NB4 (cell line): ENCODE measurements around the gene SLC9C1.

Experiments used
- CTCF ChIP-seq: IDR thresholded peaks from one replicate; pipeline ENCODE4 v1.5.1; 2012; ENCODE audit warnings: low read depth, low read length
- MAX ChIP-seq: IDR thresholded peaks from 2 replicates; pipeline ENCODE4 v1.6.1; 2011; ENCODE audit warnings: low read depth, low read length
- MYC ChIP-seq: IDR thresholded peaks from 2 replicates; pipeline ENCODE4 v1.6.1; 2011; ENCODE audit warnings: low read depth, low read length
- POLR2A ChIP-seq: IDR thresholded peaks from 2 replicates; pipeline ENCODE4 v1.6.1; 2011; ENCODE audit warnings: mild to moderate bottlenecking; ENCODE audit not compliant: insufficient read length; ENCODE audit errors: extremely low read depth

GRCh38 chr3:112097378-112097777 lies 196.6 kb downstream of the SLC9C1 start:
- TF ChIP-seq CTCF (no peak), MYC (no peak), POLR2A (no peak), MAX (no peak)
